B cell (primary cell): Measurements from ENCODE around the gene ANKLE2. TPM values are rescaled to one million over a fixed set of nuclear protein-coding genes. Genes with fewer than 3 reads are reported as not detected.

Source experiments
- ATAC-seq: fragments of 200-7000 bp; cut with Tn5 transposase; one replicate; pipeline ENCODE4 v1.10.0; 2021; ENCODE audit warnings: low read depth, mild to moderate bottlenecking, moderate number of reproducible peaks, moderate library complexity
- CTCF ChIA-PET: fragments of 350-600 bp; sonication (Branson Sonifier 250); formaldehyde crosslinking; loops from one replicate; lab custom pipeline; 2021; ENCODE audit warnings: antibody characterized with exemption, inconsistent platforms; lab: Charles Lee
- POLR2A ChIA-PET: fragments of 350-600 bp; sonication (Branson Sonifier 250); formaldehyde crosslinking; loops from one replicate; lab custom pipeline; 2021; ENCODE audit warnings: antibody characterized with exemption; lab: Charles Lee
- DNase-seq: peaks from one replicate; pipeline ENCODE4 v3.0.0; 2013
- H2AFZ ChIP-seq: 2 replicates; pipeline ENCODE4 v1.6.1; 2012; ENCODE audit warnings: mild to moderate bottlenecking, low read depth, low read length; ENCODE audit not compliant: insufficient read depth, poor library complexity, severe bottlenecking
- H3K27ac ChIP-seq, 2 donors: 1 replicate in 1 of 2; 2 replicates in 1 of 2; pipeline ENCODE4 v1.5.1; 2012 to 2013; ENCODE audit warnings: low read length in 2 of 2, mild to moderate bottlenecking in 2 of 2, moderate library complexity in 1 of 2
- H3K27me3 ChIP-seq, 4 experiments: fragments of 200-600 bp in 1 of 4; sonication (generic) in 1 of 4; replicated peaks in 1 of 4; 1 replicate in 2 of 4; 2 replicates in 2 of 4; pipeline versions ENCODE4 v1.6.1 to v1.7.0; 2013 to 2016; ENCODE audit warnings: low read length in 3 of 4, mild to moderate bottlenecking in 2 of 4, mixed read lengths in 1 of 4, moderate library complexity in 1 of 4; ENCODE audit not compliant: insufficient read depth in 4 of 4, control insufficient read depth in 3 of 4; ENCODE audit errors: control extremely low read depth in 1 of 4
- H3K36me3 ChIP-seq, 2 experiments: replicated peaks in 1 of 2; 1 replicate in 1 of 2; 2 replicates in 1 of 2; pipeline versions ENCODE4 v1.6.1 to v1.7.1; 2013; ENCODE audit warnings: low read length in 1 of 2; ENCODE audit not compliant: insufficient read depth in 2 of 2, control insufficient read depth in 1 of 2; ENCODE audit errors: control extremely low read depth in 1 of 2, extremely low read depth in 1 of 2
- H3K4me1 ChIP-seq, 2 donors: fragments of 200-600 bp in 1 of 2; sonication (generic) in 1 of 2; 1 replicate in 1 of 2; 2 replicates in 1 of 2; pipeline versions ENCODE4 v1.5.1 to v1.6.1; 2013 to 2017; ENCODE audit warnings: low read length in 2 of 2; ENCODE audit not compliant: control insufficient read depth in 2 of 2, insufficient read depth in 2 of 2
- H3K4me2 ChIP-seq: replicated peaks from 2 replicates; pipeline ENCODE3; 2012; ENCODE audit warnings: mild to moderate bottlenecking, low read depth, low read length; ENCODE audit not compliant: poor library complexity, severe bottlenecking
- H3K4me3 ChIP-seq, 5 experiments: fragments of 200-600 bp in 1 of 5; sonication (generic) in 1 of 5; 1 replicate in 3 of 5; 2 replicates in 2 of 5; pipeline versions ENCODE4 v1.5.1 to v1.7.0; 2011 to 2016; ENCODE audit warnings: low read length in 4 of 5, mild to moderate bottlenecking in 4 of 5, low read depth in 2 of 5, control low read depth in 1 of 5, moderate library complexity in 1 of 5; ENCODE audit not compliant: insufficient read depth in 1 of 5; ENCODE audit errors: control extremely low read depth in 1 of 5, extremely low read depth in 1 of 5
- H3K79me2 ChIP-seq: fragments of 200-600 bp; sonication (generic); one replicate; pipeline ENCODE4 v1.6.0; 2016; ENCODE audit warnings: low read length; ENCODE audit not compliant: control insufficient read depth, insufficient read depth
- H3K9ac ChIP-seq: fragments of 200-600 bp; sonication (generic); 2 replicates; pipeline ENCODE4 v1.6.1; 2017; ENCODE audit warnings: mild to moderate bottlenecking, low read length, moderate library complexity
- H3K9me3 ChIP-seq, 3 donors: one replicate each; pipeline versions ENCODE4 v1.6.1 to v1.7.1; 2013; ENCODE audit warnings: low read length in 2 of 3; ENCODE audit not compliant: control insufficient read depth in 2 of 3, insufficient read depth in 1 of 3; ENCODE audit errors: control extremely low read depth in 1 of 3
- H4K20me1 ChIP-seq: 2 replicates; pipeline ENCODE4 v1.6.0; 2012; ENCODE audit warnings: mild to moderate bottlenecking, low read length; ENCODE audit not compliant: insufficient read depth, control insufficient read depth, poor library complexity, severe bottlenecking
- H3K27ac Mint-ChIP-seq: one replicate; pipeline ENCODE4 v1.8.0; 2021; ENCODE audit warnings: mixed read lengths
- H3K27me3 Mint-ChIP-seq: one replicate; pipeline ENCODE4 v1.8.0; 2021; ENCODE audit warnings: mixed read lengths
- H3K4me1 Mint-ChIP-seq: one replicate; pipeline ENCODE4 v1.8.0; 2021; ENCODE audit warnings: mixed read lengths
- H3K4me3 Mint-ChIP-seq: one replicate; pipeline ENCODE4 v1.8.0; 2021; ENCODE audit warnings: mixed read lengths
- H3K9me3 Mint-ChIP-seq: one replicate; pipeline ENCODE4 v1.8.0; 2022; ENCODE audit warnings: mixed read lengths; ENCODE audit not compliant: insufficient read depth
- CTCF ChIP-seq: fragments of 200-600 bp; IDR thresholded peaks from one replicate; pipeline ENCODE4 v1.8.0; 2022; ENCODE audit warnings: antibody characterized with exemption, mild to moderate bottlenecking
- EZH2 ChIP-seq: IDR thresholded peaks from 2 replicates; pipeline ENCODE4 v1.6.1; 2012; ENCODE audit warnings: borderline replicate concordance, low read depth, mild to moderate bottlenecking, moderate library complexity, low read length; ENCODE audit not compliant: insufficient read depth, poor library complexity, severe bottlenecking
- WGBS: methylation state at CpG from one replicate; pipeline ENCODE4 v1.1.5; 2013; ENCODE audit warnings: missing lambda C conversion rate; ENCODE audit not compliant: insufficient coverage; 5-methylcytosine and 5-hydroxymethylcytosine counted together
- intact Hi-C: fragments of 100-400 bp; cut with micrococcal nuclease; formaldehyde crosslinking; loops from one replicate; pipeline ENCODE4 v1.10.0; 2022
- polyA plus RNA-seq: library from polyadenylated mRNA; depleted of rRNA; stranded (reverse); fragments of >200 nt; gene quantifications from 2 replicates; pipeline ENCODE4 v1.2.3, GENCODE V29; 2012
- total RNA-seq, 2 donors: library from RNA; stranded (reverse); fragments of 120-200 nt in 1 of 2; gene quantifications; 1 replicate in 1 of 2; 2 replicates in 1 of 2; pipeline versions ENCODE4 v1.2.3 to v1.2.4, GENCODE V29; 2013 to 2022

Gene ANKLE2
- total and polyA plus RNA-seq, 2 donors (not counting 1 experiment from before 2014, with no cell fraction given) = 105 to 148 TPM

GRCh38 chr12:132798836-132799235 is 37.2 kb upstream of the ANKLE2 start:
- ChIA-PET CTCF (no interaction called here), POLR2A (no interaction called here)
- H3K36me3 ChIP-seq = peaks cover 3 to 77% of the 10 kb centered on the region in 2 experiments
- no peak overlapping the region for H3K27ac ChIP-seq
- H3K27ac Mint-ChIP-seq = no peak overlapping the region
- no peaks in the 10 kb centered on the region for H3K9me3 Mint-ChIP-seq
- H3K4me2 ChIP-seq = no peak overlapping the region
- H3K27me3 Mint-ChIP-seq = no peaks in the 10 kb centered on the region
- H3K4me1 ChIP-seq = no peaks in the 10 kb centered on the region
- no peak overlapping the region for H3K4me3 Mint-ChIP-seq
- peaks cover 15% of the 10 kb centered on the region for H3K79me2 ChIP-seq
- peaks cover 16% of the 10 kb centered on the region for H4K20me1 ChIP-seq
- no peak overlapping the region for H3K4me3 ChIP-seq
- intact Hi-C loops = no loop called here
- WGBS = 98% methylated on average over 15 of the region's 15 CpGs
- ATAC-seq = no peak
- no peaks in the 10 kb centered on the region for H3K4me1 Mint-ChIP-seq
- TF ChIP-seq EZH2 (no peak), CTCF (no peak)
- no peak for DNase-seq
- H3K9me3 ChIP-seq = no peaks in the 10 kb centered on the region
- H3K9ac ChIP-seq = no peak overlapping the region
- no peaks in the 10 kb centered on the region for H3K27me3 ChIP-seq
- no peak overlapping the region for H2AFZ ChIP-seq

- Mint-ChIP-seq H3K27ac (no peak overlapping the region), H3K9me3 (no peaks in the 10 kb centered on the region), H3K4me3 (no peak overlapping the region), H3K4me1 (no peaks in the 10 kb centered on the region), H3K27me3 (no peaks in the 10 kb centered on the region)
- Histone ChIP-seq H2AFZ (no peak overlapping the region), H4K20me1 (peaks cover 11% of the 10 kb centered on the region), H3K36me3 (peaks cover 3 to 71% of the 10 kb centered on the region in 2 experiments), H3K4me1 (no peaks in the 10 kb centered on the region), H3K79me2 (peaks cover 16% of the 10 kb centered on the region), H3K9ac (no peak overlapping the region), H3K9me3 (no peaks in the 10 kb centered on the region), H3K27ac (no peak overlapping the region), H3K4me2 (no peak overlapping the region), H3K27me3 (no peaks in the 10 kb centered on the region), H3K4me3 (no peak overlapping the region)
- intact Hi-C loops = no loop called here
- CTCF ChIA-PET = no interaction called here
- TF ChIP-seq CTCF = no peak
- TF ChIP-seq EZH2 = no peak
- ATAC-seq = no peak
- POLR2A ChIA-PET = no interaction called here
- WGBS = 95% methylated on average over 17 of the region's 24 CpGs
- no peak for DNase-seq
These were observed 36.4 kb upstream of the ANKLE2 start for GRCh38 chr12:132797820-132798570.
